Activated CD4-positive, alpha-beta T cell treated with anti-CD3 and anti-CD28 coated beads for 24 hours (primary cell): ENCODE measurements around the gene SGCE.
"Not testable (repeated sequence)": the region's sequence is repeated elsewhere in the genome, so short reads cannot be mapped to it uniquely, and the experiment has no call there.

Experiments used
- DNase-seq, 2 donors: peaks; one replicate each; pipeline ENCODE4 v3.0.0-alpha.2; 2020; ENCODE audit warnings: low read depth in 2 of 2

The SGCE gene, protein sequence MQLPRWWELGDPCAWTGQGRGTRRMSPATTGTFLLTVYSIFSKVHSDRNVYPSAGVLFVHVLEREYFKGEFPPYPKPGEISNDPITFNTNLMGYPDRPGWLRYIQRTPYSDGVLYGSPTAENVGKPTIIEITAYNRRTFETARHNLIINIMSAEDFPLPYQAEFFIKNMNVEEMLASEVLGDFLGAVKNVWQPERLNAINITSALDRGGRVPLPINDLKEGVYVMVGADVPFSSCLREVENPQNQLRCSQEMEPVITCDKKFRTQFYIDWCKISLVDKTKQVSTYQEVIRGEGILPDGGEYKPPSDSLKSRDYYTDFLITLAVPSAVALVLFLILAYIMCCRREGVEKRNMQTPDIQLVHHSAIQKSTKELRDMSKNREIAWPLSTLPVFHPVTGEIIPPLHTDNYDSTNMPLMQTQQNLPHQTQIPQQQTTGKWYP

DNA sequence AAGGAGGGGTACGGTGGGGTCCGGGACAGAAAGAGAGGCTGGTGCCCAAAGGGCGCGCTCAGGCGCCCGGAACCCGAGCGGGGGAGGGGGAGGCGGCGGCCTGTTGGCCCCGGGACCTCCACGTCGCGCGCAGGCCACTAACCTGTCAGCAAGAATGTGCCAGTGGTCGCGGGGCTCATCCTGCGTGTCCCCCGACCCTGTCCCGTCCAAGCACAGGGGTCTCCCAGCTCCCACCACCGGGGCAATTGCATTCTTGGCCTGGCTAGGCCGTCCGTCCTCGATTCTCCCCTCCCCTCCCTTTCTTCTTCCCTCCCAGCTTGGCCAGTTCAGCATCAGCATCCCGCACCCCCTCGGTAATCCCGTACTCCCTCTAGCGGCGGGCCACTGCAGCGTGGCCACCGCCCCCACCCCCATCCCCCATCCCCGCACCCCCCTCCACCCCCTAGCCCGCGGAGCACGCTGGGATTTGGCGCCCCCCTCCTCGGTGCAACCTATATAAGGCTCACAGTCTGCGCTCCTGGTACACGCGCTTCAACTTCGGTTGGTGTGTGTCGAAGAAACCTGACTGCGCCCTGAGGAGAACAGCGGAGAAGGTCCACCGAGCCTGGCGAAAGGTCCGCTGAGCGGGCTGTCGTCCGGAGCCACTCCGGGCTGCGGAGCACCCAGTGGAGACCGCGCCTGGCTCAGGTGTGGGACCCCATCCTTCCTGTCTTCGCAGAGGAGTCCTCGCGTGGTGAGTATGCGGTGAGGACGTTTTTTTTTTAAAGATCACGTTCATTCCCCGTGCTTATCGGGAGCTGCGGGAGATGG lies at the start of gene SGCE:
Gene SGCE, minus strand, starts transcription at position 286 of the 810 bp plus-strand sequence. Its CDS starts 35 bp downstream, at position 251.
- DNase-seq, result peak in 1 of 2 donors; percentile 29

DNA sequence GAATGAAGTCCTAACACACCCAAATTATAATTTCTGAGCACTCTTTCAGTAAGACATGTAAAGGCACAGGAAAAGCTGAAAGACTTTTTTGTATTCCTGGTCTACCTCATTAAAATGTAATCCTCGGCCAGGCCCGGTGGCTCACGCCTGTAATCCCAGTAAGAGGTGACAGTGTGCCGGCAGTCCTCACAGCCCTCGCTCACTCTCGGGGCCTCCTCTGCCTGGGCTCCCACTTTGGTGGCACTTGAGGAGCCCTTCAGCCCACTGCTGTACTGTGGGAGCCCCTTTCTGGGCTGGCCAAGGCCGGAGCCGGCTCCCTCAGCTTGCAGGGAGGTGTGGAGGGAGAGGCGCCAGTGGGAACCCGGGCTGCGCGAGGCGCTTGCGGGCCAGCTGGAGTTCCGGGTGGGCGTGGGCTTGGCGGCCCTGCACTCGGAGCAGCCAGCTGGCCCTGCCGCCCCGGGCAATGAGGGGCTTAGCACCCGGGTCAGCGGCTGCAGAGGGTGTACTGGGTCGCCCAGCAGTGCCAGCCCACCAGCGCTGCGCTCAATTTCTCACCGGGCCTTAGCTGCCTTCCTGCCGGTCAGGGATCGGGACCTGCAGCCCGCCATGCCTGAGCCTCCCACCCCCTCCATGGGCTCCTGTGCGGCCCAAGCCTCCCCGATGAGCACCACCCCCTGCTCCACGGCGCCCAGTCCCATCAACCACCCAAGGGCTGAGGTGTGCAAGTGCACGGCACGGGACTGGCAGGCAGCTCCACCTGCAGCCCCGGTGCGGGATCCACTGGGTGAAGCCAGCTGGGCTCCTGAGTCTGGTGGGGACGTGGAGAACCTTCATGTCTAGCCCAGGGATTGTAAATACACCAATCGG lies 49.5 kb upstream of the SGCE start:
- DNase-seq, result not testable (repeated sequence)

DNA sequence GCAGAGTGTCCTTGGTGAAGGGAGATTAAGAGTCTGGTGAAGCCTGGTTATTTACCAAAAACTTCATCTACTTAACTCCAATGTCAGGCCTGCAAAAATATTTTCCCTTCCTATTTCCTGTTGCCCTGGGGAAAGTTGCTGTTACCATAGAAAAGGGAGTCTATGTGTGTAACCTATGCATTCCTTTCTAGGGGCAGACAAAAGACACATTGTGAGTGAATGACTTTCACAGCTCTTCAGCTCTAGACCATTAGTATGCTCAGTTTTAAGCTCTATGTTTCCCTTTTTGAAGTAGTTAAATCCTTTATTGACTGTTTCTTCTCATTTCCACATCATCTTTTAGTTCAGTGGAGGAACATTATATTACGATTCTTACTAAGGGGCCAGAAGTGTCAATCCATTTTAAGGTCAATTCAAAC lies 45.6 kb upstream of the SGCE start:
- DNase-seq, result no peak

DNA sequence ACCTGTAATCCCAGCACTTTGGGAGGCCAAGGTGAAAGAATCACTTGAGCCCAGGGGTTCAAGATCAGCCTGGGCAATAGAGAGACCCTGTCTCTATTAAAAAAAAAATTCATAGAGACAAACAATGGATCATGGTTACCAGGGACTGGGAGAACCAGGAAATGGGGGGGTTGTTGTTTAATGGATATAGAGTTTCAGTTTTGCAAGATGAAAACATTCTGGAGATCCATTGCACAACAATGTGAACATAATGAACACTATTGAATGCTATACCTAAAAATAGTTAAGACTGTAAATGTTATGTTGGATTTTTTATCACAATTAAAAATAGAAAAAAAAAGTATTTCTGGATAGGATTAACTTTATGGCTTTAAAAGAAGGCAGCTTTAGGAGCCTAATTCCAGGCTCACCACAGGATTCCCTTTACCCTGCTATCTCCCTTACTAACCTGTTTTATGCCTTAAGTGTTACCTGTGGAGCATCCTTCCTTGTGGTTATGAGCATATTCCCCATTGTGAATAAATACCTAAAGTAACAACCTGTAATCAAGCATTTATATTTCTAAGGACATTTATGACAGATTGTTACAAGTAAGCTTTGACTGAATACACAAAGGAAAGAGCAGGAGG lies 45.1 kb upstream of the SGCE start:
- DNase-seq, result no peak

DNA sequence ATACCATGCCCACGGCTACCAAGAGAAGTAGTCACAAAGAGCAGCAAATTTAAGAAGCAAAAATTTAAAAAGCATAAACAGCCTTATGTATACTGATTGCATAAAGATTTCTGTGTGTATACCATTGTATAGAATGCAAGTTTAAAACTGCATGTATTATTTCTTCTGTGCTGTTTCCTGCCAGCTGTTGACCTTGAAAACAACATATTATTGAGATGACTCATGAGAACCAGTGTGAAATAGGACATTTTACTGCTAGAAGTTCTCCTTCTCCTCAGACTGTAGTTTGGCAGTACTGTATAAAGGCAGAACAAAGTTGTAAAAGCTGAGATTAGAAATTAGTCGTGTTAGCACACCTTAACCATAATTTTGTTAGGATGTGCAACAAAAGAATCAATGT lies 42.3 kb upstream of the SGCE start:
- DNase-seq, result no peak

DNA sequence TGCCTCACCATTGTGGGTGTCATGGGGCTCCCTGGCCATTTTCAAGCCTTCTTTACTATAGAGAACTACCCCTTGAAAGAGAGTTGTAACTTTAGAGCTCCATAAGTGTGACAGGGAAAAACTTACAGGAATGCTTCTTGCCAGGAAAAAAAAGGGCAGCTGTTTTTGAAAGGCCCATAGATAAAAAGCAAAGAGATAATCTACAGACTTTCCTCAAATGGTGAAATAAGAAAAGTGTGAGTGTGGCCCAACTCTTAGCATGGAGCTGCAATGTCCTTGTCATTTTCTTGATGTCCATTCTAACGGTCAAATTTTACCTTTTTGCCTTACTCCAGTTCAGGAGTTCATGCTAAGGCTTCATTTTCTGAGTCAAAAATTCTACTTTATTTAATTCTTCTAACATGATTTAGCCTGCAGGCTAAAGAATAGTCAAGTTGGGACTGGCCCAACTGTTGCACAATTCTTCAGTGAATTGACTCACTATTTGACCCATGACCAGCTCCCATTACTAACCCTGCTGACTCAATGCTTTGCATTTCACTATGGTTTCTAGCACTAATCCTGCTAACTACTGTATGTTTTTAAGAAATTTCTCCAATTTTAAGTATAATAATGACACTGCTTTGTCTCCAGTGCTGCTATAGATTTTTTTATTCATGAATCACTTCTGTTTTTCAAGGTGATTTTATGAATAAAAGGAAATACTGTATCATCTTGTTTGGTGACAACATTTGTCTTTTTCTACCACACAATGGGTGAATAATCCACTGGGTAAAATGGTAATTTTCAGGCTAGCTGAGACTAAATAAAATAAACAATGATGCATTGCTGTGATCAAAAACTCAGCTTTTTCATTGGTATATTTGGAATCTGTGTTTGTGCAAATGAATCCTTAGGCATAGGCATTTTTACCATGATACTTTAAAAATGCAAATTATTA lies 41.4 kb upstream of the SGCE start:
- no peak for DNase-seq

DNA sequence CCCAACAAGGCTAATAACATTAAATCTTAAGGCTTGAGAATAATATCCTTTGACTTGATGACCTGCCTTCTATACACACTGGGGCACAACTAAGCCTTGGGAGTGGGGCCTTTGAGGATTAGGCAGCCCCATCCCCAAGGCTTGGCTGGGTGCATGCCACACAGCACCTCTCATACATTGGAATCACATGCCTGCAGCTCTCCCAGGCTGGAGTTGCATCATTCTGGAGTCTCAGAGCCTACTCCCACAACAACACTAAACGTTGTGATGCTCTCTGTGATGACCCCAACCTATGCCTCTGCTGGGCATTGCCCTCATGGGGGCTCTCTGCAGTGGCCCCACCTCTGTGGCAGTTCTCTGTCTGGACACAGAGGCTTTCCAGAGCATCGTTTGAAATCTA lies 31.9 kb upstream of the SGCE start:
- no peak for DNase-seq

DNA sequence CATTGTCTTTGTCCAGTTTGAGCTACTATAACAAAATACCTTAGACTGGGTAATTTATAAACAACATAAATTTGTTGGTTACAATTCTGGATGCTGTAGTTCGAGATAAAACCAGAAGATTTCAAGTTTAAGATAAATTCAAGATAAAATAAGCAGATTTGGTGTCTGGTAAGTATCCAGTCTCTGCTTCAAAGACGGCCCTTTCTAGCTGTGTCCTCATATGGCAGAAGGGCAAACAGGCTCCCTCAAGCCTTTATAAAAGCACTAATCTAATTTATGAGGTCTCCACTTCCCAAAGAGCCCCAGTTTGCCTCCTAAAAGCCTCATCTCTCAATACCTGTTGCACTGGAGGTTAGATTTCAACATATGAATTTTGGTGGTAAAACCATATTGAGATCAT lies 31.1 kb upstream of the SGCE start:
- no peak for DNase-seq

DNA sequence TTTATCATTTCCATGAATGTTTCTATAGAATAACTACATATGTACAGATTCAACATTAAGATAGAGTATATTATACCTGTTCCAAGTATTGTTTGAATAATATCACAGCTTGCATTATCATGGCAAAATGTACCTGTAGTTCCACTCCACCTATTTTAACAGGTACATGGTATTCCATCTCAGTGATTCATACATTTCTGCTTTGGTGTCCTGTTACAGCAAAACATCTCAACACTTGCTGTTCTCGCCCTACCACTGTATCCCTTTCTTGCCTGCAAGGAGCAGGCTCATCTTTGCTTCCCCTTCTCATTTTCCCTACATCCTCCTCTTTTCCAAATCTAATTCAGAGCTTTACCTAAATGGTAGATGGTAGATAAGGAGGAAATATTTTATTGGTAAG lies 27.1 kb upstream of the SGCE start:
- no peak for DNase-seq

DNA sequence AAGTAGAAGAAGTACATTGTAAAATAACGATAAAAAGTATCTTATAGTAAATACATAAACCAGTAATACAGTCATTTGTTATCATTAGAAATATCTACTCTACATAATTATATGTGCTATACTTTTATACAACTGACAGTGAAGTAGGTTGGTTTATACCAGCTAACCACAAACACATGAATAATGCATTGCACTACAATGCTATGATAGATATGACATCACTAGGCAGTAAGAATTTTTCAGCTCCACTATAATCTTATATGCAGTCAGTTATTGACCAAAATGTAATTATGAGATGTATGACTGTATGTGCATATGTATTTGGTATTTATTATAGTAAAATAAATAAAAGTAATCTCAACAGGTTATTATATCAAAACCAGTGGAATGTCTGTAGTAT lies 23.4 kb upstream of the SGCE start:
- DNase-seq, result no peak

DNA sequence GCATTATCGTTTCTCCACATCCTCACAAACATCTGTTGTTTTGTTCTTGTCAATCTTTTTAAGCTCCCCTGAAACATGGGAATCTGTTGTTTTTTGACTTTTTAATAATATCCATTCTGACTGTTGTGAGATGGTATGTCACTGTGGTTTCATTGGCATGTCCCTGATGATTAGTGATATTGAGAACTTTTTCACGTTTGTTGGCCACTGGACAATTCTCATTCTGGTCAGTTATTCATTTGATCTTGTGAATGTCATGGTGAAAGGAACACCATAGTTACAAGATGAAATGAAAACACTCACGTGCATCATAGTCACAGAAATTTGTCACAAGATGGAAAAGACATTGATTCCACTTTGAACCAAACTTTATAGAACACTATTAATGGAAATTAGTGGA lies 20.5 kb upstream of the SGCE start:
- no peak for DNase-seq

DNA sequence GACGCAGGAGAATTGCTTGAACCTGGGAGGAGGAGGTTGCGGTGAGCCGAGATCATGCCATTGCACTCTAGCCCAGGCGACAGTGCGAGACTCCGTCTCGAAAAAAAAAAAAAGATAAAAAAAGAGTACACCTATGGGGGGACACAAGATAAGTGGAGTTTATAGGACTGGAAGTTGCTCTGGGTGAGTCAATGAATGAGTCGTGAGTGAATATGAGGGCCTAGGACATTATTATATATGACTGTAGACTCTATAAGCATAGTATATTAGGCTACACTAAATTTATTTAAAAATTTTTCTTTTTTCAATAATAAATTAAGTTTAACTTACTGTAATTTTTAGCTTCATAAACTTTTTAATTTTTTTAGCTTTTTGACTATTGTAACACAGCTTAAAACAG lies 19.4 kb upstream of the SGCE start:
- DNase-seq, result no peak

DNA sequence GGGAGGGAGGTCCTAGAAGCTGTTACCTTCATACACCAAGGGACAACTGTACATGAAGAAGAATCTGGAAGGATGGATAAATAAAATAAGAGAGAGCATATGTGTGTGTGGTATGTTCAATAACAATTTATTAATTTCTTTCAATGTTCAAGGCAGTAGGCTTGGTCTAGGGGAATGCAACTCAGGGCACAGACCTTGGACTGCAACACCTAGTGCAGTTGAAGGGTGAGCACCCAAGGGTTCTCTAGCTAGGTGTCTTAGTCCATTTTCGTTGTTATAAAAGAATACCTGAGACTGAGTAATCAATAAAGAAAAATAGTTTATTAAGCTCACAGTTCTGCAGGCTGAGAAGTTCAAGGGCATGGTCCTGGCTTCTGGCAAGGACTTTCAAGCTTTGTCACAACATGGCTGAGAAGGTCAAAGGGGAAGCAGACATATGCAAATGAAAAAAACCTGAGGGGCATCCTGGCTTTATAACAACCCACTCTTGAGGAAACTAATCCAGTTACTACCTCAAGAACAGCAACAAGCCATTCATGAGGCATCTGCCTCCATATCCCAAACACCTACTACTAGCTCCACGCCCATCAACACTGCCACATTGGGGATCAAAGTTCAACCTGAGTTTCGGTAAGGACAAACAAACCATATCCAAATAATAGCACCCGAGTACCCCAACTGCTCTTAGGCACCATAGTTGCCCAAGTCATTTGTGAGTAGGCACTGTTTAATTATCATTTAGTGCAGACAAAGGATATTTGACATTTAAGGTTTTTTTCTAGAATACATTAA lies 15.7 kb upstream of the SGCE start:
- no peak for DNase-seq

DNA sequence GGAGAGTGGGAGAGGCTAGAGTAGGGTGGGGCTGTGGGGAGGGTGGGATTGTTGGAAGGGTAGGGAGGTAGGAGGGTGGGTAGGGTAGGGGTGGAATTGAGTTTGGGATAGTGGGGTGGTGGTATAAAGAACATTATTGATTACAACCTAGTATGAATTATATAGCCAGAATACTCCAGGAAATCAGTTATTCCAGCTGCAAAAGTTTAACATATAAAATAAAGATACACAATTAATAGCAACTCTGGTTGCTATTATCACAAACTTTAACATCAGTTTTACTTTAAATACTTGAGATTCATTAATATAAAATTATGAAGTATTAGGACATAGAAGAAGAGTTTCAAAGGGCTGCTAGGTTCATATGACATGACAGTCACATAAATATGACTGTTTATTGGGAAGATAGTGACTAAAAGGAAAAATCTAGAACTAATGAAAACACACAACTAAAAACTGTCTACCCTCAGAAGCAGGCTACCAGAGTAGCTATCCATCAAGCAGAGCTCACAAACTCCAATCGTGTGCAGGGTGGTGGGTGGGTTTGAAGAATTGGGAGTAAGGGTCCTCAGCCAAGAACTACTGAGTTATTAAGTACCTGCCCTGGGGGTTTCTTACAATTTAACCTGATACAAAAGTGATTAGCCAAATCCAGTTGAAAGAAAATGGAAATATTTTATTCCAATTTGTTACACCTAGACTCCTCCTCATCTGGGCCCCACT lies 14.0 kb upstream of the SGCE start:
- DNase-seq, result no peak

DNA sequence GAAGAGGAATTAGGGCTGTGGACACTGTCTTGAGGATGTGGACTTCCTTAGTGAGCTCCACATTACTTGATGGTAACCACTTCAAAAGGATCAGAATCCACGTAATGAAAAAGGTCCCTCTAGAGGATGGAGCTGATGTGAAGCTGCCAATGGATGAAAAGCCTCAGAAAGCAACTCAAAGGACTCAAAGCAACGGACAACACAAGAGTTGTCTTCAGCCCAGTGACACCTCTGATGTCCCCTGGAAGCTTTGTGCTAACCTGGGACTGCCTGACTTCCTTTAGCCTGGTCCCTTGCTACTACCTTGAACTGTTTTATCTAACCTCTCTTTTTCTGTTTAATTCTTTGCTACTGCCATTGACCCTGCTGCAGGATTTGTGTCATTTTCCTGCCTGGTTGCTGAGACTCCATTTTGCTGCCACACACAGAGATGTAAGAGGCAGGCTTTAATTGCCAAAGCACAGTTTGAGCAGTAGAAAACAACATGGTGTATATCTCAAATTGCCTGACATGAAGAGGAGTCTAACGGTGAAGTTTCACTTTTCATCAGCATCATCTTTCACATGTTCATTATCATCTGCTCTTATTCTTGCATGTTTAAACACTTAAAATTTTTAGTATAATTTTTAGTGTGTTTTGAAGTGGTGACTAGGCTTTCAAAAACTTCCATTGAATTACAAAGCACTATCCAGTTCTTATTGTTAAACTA lies 11.1 kb upstream of the SGCE start:
- no peak for DNase-seq

DNA sequence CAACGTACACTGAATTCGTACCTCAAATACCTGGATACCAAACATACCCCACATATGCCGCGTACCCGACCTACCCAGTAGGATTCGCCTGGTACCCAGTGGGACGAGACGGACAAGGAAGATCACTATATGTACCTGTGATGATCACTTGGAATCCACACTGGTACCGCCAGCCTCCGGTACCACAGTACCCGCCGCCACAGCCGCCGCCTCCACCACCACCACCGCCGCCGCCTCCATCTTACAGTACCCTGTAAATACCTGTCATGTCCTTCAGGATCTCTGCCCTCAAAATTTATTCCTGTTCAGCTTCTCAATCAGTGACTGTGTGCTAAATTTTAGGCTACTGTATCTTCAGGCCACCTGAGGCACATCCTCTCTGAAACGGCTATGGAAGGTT lies 9.5 kb upstream of the SGCE start:
- DNase-seq, result no peak

DNA sequence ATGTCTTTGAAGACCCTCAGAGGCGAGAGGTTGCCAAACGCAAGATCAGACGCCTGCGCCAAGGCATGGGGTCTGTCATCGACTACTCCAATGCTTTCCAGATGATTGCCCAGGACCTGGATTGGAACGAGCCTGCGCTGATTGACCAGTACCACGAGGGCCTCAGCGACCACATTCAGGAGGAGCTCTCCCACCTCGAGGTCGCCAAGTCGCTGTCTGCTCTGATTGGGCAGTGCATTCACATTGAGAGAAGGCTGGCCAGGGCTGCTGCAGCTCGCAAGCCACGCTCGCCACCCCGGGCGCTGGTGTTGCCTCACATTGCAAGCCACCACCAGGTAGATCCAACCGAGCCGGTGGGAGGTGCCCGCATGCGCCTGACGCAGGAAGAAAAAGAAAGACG lies 8.1 kb upstream of the SGCE start:
- DNase-seq, result no peak

DNA sequence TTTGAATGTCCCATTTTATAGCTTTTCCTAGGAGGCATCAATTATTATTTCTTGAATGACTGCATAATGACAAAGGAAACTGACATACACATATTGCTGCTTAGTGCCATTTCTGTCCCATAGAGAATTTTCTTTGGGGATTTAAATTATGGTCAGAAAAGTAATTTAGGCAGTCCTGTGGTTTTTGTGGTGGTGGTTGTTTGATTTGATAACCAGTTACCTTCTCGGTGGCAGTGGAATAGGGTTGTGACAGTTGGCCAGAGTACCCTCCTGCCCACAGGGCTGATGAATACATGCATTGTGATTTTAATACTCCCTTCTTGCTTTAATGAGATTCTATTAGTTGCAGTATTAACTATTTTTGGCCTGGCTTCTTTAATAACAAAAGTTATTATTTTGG lies 6.6 kb upstream of the SGCE start:
- no peak for DNase-seq
